ENCODE results near the gene CABP4.
"Not testable (repeated sequence)": the region's sequence is repeated elsewhere in the genome, so short reads cannot be mapped to it uniquely, and the experiment has no call there.

CABP4 gene

DNA sequence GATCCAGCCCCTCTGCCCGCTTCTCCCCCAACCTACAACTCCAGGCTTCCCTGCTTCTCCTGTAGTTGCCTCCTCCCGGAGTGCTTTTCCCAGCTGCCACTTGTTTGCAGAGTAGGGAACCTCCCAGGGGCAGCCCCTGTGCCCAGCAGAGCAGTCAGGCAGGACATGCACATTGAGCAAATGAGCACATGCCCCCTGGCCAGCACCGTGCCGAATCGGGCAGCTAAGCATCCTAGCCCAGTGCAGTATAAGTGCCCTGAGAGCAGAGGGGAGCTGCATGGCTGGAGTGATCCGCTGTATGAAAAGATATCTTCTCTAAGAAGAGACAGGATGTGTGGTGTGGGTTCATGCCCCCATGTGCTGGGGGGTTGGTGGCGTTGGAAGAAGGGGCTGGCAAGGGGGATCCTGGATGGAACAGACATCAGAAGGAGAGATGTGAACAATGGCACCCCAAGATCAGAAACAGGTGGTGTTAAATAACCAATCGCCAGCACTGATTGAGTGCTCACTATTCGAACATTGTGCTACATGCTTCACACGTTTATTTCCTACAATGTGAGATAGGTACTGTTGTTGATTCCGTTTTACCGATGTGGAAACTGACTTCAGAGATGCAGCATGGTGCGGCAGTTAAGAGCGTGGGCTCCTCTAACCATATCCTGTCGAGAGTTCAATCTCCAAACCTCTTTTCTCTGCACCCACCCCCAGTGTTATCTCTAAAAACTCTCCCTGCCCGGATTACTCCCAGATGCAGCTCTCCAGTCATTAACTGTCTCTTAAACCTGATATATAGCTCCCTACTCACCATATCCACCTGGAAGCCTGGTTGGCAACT, 28.9 kb downstream of the CABP4 start:
- no peak for DNase-seq

DNA sequence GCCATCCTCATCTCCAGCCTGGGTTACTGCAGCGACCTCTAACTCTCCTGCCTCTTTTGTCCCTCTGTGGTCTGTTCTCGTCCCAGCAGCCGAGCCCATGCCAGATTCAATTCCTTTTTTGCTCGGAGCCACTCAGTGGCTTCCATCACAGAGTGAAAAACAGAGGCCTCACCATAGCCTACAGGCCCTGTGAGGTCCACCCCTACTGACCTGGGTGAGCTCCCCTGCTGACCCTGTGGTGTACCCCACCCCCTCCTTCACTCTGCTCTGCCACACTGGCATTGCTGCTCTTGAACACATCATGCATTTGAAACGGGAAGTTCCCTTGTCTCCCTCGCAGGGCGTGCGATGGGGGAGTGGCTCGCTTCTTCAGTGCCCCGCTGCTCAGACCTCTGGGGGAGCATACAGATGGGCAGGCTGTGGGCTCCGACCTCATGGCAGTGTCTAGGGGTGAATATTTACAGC, 29.7 kb downstream of the CABP4 start:
- DNase-seq, result no peak

DNA sequence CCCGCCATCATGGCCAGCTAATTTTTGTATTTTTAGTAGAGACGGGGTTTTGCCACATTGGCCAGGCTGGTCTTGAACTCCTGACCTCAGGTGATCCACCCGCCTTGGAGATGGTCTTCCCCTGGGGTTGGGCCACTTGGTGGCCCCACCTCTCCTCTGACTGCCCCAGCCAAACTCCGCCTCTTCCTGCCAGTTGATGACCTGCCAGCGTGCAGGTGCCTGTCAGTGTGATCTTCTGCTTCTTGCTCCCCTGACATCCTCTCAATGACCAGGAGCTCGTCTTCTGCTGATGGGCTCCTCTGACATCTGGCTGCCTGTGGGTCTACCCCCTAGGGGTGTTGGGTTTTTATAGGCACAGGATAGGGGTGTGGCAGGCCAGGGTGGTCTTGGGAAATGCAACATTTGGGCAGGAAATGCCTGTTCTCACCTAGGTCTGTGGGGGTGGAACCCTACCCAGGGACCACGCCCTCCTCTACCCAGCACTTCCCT, 30.8 kb downstream of the CABP4 start:
- DNase-seq, result not testable (repeated sequence)

DNA sequence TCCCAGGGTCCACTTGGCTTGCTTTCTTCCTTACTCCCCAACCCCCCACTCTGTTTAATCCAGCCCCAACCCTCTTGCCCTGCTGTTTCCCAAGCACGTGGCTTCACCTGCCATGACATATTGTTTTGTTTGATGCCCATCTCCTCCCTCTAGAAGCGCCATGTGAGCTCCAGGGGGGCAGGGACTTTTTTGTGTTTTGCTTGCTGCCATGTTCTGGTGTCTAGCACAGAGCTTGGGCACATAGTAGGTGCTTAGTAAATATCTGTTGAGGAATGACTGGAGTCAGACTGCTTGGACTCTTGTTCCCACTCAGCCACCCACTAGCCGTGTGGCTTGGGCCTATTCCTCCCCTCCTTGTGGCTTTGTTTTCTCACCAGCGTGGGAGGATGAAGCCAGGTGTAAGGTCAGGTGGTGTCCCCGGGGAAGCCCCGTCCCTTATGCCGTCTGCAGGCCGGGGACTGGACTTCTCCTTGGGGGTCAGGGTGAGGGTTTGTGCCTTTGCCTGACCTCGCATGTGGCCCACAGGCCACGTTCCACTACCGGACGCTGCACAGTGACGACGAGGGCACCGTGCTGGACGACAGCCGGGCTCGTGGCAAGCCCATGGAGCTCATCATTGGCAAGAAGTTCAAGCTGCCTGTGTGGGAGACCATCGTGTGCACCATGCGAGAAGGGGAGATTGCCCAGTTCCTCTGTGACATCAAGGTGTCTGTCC, 31.5 kb downstream of the CABP4 start:
- no peak for DNase-seq

DNA sequence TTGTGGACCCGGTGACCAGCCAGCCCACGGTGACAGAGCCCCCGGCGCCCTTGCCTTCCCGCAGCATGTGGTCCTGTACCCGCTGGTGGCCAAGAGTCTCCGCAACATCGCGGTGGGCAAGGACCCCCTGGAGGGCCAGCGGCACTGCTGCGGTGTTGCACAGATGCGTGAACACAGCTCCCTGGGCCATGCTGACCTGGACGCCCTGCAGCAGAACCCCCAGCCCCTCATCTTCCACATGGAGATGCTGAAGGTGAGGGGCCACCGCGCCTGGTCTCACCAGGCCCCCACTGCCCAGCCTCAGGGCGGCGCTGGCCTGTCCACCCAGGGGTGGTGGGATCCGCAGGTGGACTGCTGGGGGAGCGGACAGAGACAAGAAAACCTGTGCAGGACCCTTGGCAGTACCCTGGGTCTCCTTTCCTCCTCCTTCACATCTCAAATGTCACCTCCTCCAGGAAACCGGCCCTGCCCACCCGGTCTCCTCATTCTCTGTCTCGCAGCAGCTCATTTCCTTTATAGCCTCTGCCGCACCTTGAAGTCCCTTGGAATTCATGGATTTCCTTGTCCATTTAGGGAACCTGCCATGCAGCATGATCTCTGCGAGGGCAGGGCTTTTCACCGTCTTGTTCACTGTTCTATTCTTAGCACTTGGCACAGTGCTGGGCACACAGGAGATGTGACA, 34.2 kb downstream of the CABP4 start:
- no peak for DNase-seq

DNA sequence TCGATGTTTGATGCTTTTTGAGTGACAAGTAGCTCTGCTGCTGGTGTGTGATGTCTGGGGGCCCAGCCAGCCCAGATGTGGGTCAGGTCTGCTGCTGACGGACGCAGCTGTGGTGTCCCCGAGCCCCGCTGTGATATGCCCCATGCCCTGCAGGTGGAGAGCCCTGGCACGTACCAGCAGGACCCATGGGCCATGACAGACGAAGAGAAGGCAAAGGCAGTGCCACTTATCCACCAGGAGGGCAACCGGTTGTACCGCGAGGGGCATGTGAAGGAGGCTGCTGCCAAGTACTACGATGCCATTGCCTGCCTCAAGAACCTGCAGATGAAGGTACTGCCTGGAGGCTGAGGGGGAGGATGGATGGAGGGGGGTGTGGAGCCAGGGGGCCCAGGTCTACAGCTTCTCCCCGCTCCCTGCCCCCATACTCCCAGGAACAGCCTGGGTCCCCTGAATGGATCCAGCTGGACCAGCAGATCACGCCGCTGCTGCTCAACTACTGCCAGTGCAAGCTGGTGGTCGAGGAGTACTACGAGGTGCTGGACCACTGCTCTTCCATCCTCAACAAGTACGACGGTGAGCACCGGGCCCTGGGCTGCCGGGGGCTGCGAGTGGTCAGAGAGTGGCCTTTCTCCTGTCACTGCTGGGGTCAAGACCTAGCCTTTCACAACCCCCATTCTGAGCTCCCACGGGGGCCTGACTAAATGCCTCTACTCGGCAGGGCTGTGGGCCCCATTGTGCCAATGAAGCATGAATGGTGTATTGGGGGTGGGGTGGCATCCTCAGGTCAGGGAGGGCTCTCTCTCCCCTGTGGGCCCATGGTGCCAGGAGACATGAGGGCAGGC, 35.0 kb downstream of the CABP4 start:
- DNase-seq, result no peak

DNA sequence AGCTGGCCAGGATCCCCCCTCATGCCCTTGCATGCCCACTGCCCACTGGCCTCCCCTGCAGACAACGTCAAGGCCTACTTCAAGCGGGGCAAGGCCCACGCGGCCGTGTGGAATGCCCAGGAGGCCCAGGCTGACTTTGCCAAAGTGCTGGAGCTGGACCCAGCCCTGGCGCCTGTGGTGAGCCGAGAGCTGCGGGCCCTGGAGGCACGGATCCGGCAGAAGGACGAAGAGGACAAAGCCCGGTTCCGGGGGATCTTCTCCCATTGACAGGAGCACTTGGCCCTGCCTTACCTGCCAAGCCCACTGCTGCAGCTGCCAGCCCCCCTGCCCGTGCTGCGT, 35.5 kb downstream of the CABP4 start:
- DNase-seq, result no peak

DNA sequence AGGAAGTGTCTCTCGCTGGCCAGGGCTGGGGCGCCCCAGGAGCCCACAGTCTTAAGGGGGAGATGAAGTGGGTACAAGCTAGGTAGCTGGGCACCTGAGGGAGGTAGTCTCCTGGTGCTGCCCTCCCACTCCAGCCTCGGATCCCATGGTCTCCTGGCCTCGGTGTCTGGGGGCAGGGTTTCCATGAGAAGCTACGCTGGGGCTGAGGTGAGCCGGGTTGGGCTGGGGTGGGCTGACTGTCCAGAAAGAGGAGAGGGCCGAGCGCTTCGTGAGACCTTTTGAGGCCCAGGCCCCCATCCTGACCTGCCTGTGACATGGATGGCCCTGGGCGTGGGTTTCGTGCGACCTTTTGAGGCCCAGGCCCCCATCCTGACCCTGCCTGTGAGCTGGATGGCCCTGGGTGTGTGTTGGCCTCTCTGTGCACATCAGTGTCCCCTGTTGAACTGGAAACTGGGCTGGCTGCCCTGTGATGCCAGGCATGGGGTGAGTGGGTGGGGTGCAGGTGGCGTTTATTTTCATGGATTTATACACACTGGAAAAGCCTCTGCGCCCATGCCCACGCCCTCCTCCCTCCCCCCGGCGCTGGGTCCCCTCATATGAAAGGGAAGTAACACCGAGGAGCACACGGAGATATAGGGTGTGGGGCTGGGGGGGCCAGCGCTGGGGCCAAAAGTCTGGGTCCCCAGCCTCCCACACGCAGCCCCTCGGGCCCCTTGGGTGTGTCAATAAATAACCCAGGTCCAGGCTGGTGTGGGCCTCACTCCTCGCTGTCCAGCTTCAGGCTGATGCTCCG, 36.3 kb downstream of the CABP4 start:
- DNase-seq, result no peak

DNA sequence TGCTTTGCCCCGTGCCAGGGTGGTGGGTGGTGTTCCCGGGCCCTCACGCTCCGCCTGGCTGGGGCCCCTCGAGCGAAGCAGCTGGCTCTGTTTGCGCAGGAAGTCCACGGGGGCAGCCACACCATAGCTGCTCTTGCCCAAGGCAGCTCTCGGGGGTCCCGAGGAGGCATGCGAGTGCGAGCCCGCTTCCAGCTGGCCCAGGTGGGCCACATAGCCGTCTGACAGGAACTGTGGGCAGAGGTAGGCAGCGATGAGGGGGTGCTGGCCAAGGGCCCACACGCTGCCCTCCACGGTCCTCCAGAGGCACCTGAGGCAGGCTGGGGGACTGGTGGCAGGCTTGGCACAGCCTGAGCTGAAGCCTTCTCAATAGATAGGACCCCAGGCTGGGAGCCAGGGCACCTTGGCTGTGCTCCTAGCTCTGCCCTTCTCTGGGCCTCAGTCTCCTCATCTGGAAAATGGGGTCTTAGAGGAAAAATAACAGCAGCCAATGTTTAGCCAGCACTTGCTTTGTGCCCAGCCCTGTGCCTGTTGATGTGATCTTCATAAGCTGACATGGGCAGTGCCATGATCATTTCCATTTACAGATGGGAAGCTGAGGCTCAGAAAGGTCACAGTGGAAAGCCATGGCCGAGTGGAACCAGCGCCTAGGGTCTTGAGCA, 37.0 kb downstream of the CABP4 start:
- DNase-seq, result no peak

DNA sequence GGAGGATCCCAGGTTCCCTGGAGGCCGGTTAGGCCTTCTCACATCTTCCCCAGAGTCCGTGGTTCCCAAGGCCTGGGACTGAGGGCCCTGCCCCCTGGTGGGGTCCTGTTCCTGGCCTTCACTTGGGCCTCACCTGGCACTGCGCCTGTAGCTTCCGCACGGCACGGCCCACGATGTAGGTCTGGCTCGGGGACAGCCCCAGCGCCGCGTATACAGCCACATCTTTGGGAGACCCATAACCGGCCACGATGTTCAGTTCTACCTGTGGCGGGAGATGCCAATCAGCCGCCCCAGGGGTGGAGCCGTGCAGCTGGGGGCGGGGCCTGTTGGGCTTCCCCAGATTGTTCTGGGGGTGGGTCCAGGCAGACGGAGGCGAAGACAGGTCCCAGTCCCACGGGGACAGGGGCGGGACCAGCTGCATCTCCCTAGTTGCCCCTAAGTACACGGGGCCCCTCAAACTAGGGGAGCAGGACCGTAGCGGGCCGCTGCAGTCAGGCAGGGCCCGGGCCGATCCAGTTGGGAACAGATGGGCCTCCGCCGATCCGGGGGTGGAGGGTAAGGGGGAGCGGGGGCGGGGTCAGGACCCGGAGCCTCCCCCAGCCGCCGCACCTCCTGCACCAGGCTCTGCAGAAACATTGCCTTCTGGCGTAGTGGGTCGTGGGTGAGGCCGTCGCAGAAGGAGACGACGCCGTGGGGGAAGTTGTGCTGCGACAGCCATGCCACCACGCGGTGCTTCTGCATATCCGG, 37.8 kb downstream of the CABP4 start:
- no peak for DNase-seq

DNA sequence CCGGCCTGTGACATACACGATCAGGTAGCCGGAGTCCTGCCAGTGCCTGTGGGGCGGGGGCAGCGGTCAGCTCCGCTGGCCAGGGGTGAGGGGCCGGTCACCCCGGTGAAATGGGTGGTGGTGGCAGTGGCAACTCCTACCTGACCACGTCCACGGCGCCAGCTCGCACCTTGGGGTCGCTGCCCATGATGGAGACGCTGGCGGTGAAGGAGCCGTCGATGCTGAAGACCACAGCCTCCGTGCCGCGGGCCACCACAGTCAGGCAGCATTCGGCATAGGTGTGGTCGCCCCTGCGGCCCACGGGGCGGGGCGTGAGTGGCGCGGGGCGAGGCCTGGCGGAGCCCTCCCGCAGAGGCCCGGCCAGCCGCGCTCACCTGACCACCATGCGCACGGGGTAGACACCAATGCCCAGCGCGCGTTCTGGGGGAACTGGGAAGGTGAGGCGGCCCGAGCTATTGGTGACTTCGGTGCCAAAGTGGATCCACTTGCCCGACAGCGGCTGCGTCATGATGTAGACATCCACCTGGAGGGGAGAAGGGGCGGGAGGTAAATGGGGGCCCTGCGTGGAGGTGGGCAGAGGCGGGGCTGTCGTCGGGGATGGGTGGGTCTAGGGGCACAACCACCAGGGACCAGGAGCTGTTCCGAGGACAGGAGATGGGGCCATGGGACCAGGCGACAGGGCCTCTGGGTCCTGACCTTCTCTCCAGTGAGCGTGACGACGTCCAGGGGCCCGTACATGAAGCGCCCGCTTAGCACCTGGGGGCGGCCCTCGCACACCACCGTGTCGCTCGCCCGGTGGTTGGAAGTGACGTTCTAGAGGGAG, 38.6 kb downstream of the CABP4 start:
- no peak for DNase-seq

DNA sequence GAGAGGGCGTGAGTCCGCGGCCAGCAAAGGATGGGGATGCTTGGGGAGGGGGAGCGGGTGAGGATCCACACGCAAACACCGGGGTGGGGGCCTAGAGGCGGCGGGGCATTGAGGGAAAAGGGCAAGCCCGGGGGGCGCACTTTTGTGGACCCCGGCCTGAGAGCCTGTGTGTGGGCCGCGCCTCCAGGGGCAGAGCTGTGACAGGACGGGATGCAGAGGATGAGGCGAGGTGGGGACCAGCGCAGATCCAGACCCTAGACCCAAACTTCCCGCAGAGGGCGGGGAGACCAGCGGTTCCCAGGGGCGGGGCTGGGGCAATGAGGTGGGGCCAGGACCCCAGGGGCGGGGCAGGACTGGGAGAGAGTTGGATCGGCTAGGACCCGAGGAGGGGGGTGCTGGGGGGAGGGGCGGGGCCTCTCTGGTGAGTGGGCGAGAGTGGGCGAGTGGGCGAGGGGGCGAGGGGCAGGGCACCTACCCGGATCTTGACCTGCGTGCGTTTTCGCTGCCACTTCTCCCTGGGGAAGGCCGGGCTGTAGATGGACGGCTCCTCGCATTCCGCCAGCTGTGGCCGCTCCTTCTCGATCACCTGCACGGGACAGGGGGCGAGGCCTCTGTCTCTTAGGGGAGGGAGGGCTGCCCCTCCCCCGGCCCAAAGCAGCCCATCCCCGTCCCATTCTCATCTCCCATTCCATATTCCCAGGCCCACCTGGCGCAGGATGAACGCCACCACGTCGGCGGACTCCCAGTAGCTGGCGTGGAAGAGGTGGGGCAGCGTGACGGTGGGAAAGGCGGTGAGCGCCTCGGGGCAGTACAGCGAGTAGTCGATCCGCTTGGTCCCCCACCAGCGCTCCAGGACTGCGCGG, 39.4 kb downstream of the CABP4 start:
- DNase-seq, result no peak

DNA sequence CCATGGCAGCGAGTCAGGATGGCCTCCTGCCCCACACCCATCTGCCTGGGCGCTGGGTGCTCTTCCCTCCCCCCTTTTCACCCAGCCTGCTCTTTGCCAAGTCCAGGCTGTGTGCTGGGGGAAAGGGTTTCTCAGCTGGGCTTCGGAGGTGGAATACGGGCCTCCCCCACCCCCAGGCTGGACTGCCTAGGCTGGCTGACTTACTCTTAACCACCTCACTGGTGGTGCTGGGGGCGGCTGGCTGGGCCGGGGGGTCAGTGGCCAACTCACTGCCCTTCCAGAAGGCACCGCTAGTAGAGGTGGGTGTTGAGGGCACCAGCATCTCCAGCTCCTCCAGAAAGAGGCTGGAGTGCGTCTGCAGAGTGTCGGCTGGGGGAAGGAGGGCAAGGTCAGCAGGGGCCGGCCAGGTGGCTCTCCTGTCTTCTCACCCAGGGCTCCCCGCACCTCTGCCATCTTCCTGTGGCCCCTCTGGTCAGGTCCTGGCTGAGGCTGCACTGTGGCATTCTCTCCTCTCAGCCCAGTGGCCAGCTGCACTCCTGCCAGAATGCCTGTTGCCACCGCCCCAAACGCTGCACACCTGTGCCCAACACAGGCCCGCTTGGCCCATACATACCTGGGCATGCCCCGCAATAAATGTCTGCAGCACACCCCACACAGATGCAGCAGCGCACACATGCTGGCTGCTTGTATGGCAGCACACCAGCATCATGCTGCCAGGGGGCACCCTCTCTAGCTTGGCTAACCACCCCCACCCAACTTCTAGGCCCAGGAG, 40.3 kb downstream of the CABP4 start:
- DNase-seq, result no peak

DNA sequence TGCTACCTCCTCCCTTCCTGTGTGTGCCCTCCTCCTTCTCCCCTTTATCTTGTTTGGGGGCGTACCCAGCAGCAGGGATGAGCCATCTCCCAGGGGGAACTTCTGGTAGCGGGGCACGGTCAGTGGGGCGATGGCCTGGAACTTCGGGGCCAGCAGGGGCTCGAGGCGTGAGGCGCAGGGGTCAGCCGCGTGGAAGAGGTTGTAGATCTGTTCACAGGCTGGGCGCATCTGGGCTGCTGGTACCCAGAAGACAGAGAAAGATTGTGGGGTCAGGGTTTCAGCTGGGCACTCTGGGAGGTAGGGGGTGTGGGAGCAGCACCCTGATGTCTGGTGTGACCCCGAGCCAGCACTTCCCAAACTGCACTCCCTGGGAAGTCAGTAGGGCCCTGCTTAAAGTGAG, 41.0 kb downstream of the CABP4 start:
- no peak for DNase-seq

DNA sequence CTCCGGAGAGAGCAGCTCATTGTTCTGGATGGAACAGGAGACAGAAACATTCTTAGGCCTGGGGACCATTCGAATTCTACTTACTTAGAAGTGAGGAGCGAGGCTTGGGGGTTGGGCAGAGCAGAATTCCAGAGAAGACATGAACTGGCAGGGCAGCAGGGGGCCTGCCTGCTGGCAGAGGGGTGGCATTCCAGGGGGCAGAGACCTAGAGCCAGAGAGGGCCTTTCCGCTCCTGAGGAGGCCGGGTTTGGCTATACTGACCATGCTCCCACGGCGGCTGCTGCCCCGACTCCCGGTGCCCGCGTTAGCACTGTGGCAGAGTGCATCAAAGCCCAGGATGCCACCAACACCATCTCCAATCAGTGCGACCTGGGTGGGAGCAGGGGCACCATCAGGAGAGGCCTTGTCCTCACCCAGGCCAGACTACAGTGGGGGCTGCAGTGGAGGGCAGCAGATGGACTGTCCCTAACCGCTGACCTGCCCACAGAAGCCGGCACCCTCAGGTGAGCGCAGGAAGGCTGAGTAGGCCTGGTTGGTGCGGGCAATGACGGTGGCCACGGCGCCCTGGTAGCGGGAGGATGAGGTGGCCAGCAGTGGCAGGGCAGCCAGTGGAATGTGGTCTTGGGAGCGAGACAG, 42.6 kb downstream of the CABP4 start:
- DNase-seq, result no peak

DNA sequence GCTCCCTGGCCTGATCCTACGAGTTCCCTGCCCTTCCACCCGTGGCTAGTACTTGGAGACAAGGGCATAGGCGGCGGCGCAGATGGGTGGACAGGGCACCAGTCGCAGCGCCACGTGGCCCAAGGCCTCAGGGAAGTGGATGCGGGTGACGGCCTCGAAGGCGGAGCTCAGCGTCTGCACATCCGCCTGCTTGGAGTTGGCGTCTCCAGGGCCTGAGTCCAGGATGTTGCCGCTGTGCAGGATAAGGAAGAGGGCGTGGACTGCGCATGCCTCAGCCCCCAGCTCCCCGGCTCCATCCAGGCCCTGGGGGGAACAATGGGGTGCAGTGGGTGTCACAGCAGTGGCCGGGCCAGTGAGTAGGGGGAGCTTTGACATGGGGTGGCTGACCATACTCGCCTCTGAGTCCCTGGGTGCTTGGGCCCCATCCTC, 43.4 kb downstream of the CABP4 start:
- no peak for DNase-seq

DNA sequence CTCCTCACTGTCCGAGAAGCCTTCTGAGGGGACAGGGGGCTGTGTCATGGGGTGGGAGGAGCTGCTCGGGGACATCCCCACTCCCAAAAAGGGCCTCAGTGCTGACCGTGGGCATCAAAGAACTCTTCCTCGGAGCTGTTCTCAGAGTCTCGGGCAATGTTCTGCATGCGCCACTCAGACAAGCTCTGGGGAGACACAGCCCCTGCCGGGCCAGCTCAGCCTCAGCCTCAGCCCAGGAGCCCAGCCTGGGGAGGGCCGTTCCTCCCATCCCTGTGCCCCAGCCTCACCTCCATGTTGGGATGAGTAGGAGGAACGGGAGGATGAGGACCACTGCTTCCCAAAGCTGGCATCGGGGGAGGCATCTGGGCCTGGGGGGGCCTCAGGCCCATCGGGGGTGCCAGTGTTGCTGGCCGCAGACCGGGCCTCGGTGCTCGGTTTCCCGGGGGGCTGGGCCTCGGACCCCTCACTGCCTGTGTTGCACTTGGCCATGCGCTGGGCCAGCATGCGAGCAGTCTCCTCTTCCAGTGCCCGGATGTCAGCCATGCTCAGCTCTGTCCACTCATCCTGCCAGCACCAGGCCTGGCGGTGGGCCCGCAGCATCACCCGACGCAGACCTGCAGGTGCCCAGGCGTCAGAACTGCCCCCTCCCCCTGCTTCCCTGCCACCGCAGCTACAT, 44.8 kb downstream of the CABP4 start:
- DNase-seq, result no peak
